ENCODE data around the gene PDE7B.

Gene PDE7B

GRCh38 chr6:136158971-136159370 is 307.5 kb downstream of the PDE7B start:
- no peak for DNase-seq

GRCh38 chr6:136160250-136160649 is 308.7 kb downstream of the PDE7B start:
- no peak for DNase-seq

- DNase-seq, result no peak
Observed at GRCh38 chr6:136161950-136162349, 310.4 kb downstream of the PDE7B start.

DNA sequence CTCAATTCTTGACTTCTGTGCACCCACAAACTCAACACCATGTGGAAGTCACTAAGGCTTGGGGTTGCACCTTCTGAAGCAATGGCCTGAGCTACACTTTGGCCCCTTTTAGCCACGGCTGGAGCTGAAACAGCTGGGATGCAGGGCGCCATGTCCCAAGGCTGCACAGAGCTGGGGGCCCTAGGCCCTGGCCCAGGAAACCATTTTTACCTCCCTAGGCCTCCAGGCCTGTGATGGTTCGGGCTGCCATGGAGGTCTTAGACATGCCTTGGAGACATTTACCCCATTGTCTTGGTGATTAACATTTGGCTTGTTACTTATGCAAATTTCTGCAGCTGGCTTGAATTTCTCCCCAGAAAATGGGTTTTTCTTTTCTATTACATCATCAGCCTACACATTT is 311.8 kb downstream of the PDE7B start:
- DNase-seq, result no peak

- no peak for DNase-seq
Observed at GRCh38 chr6:136166815-136167214, 315.3 kb downstream of the PDE7B start.

DNA sequence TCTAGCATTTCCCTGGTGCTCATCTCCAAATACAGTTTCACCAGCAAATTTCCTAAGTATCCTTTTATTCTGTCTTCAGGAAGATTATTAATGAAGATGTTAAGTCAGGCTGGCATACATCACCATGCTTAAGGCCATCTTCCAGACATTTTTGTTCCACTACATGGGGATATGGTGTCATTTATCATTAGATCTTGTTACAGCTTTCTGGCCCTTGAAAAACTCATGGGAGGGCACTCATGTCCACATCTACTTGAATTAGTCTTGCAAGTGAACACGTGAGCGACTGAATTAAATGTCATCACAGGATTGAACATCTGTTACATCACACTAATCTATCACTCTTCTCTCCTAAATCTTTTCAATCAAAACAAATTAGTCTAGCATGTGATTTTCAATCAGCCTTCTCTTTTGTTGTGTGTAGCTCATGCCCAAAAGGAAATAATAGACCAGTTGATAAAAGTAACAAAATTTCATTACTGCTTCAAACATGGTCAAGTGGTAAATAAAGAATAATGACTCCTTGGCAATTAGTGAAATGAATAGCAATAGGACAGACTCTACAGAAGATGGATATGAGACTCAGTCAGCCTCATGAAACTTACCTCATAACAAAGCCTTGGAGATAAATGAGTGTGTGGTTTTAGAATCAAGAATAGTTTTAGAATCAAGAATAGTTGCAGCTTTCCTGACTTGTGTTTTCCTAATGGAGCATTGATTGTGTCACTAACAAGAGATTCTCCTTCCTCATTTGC is 318.1 kb downstream of the PDE7B start:
- DNase-seq, result no peak

- no peak for DNase-seq
Observed at GRCh38 chr6:136171231-136171630, 319.7 kb downstream of the PDE7B start.

DNA sequence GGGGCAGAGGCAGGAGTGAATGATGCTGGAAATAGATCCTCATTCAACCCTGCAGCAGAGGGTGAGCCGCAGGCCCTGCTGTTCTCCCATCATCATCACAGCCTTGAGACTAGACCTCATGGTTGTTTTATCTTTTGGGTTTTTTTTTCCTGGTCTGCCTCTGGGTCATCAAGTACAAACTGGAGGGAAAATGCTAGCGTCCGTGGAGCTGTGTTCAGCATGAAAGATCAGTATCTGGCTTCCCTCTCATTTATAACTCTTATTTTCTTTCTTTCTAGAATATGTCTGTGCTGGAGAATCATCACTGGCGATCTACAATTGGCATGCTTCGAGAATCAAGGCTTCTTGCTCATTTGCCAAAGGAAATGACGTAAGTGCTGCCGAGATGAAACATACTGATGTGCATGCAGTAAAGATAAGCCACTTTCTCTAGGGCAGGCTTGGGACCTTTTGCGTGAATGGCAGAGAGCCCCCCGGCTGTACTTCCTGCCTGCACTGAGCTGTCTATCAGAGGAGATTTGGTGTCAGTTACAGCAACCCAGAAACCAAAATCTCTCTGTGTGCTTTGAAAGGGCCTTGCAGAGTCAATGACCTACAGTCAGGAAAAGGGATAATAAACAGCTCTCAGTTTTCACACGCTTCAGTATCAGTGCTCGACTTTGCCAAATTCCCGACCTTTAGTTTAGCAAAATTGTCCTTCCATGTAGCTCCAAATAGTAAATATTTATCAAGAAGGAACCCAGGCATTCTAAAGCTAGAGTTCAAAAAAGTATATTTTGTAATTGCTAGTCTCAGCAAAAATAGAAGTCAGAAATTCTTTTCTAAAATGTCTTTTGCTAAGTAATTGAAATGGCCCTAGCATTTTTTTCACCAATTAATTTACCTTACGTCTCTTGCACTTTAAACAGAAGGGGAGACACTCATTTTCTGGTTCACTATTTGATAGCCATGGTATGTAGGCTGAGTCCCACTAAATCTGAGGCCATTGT is 322.3 kb downstream of the PDE7B start:
- DNase-seq, result no peak

GRCh38 chr6:136174510-136174909 is 323.0 kb downstream of the PDE7B start:
- no peak for DNase-seq

GRCh38 chr6:136175873-136176272 is 324.4 kb downstream of the PDE7B start:
- no peak for DNase-seq

GRCh38 chr6:136178749-136179148 is 327.2 kb downstream of the PDE7B start:
- DNase-seq, result no peak

DNA sequence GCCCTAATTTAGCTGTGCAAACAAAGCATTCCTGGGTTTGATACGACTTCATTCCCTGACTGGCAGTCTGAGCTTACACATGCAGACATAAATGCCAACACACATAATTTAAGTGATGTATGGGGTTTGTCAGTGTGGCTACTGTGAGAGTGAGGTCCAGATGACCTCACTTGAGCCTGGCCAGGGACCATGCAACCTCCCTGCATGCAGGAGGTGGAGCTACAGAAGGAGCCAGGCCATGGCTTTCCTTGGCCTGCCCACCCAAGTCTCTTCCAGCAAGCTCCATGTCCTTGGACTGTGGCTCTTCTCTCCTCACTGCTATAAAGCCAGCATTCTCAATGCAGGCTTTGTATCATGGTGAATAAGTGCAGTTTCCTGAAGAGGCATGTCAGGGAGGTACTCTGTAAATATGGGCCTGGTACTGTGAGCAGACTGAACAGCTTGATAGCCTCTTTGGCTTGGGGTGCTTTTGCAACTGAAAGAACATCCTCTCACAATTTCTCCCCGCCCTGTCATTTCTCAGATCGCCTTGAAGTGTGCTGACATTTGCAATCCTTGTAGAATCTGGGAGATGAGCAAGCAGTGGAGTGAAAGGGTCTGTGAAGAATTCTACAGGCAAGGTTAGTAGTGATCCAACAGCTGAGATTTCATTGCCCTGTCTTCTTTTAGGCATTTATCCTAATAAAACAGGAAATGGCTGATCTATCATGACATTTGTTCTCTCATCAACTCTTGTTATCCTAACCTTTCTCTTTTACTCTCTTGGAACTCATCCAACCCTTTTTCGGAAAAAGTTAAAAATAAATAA is 329.4 kb downstream of the PDE7B start:
- no peak for DNase-seq

- no peak for DNase-seq
Observed at GRCh38 chr6:136181512-136181833, 330.0 kb downstream of the PDE7B start.

DNA sequence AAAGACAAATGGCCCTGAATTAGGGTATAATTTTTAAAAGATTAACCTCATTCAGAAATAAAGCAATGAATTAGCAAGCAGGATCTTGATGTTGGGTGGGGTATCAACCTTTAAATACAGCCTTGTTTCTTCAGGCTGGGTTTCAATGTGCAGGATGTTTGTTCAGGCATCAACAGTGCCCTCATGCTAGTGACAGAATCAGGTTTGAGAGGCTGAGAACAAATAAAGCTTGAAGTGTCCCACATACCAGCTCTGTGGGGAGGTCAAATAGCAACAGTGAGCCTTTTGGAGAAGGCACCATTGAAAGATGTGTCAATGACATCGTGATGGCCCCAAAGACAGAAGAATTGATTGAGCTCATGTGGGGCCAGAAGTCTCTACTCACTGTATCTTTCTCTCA is 330.4 kb downstream of the PDE7B start:
- DNase-seq, result no peak

GRCh38 chr6:136184738-136185137 is 333.2 kb downstream of the PDE7B start:
- no peak for DNase-seq

- DNase-seq, result no peak
Observed at GRCh38 chr6:136186363-136186762, 334.9 kb downstream of the PDE7B start.

GRCh38 chr6:136188486-136188885 is 337.0 kb downstream of the PDE7B start:
- no peak for DNase-seq

GRCh38 chr6:136189104-136189503 is 337.6 kb downstream of the PDE7B start:
- DNase-seq, result no peak

GRCh38 chr6:136191606-136192312 is 340.3 kb downstream of the PDE7B start:
- DNase-seq, result no peak

DNA sequence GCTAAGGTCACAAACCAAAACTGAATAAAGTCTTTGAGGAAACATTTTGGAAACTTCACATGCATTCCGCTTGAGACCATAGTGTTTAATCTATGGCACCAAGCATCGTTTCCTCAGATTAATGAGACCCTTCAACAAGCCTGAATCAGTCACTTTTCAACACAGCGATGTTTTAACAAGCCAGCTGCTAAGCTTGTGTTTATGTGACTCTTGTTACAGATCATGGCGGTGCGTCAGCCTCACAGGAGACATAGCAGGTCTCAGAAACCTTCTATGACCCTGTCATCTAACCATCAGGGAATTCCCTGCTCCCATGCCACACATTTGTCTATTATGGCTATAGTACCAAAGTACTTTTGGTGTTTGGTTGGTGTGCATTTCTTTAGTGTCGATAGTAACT is 341.4 kb downstream of the PDE7B start:
- DNase-seq, result no peak

DNA sequence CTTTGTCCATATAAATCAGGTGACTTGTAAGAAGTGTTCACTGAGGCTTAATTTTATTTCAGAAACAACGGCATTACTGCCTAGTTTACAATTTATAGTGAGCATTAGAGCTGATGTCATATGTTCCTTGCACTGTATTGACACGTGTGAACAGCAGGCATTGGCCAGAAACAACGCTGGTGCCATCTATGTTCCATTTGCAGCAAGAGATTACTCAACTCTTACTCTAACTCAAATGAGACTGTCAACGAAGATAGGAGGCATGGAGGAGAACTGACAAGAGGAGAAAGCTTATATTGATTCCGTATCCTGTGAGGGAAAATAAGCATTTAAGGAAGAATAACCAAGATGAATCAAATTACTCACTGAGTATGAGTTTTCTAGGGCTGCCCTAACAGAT is 350.2 kb downstream of the PDE7B start:
- no peak for DNase-seq

DNA sequence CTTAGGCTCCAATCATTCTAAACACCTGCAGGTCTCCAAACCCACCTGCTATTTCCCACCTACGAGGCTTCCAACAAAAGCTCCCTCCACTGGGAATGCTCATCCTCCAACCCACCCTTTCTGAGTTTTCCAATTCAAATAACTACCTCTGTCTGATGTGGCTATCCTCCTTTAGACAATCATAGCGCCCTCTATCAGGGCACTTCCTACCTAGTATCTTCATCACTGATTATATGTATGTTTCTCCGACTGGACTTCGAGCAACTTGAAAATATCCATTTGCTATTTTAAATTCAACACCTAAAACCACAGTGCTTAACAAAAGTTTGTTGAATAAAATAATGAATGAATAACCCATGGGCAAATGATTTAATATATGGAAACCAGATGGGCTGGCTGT is 357.3 kb downstream of the PDE7B start:
- DNase-seq, result no peak

DNA sequence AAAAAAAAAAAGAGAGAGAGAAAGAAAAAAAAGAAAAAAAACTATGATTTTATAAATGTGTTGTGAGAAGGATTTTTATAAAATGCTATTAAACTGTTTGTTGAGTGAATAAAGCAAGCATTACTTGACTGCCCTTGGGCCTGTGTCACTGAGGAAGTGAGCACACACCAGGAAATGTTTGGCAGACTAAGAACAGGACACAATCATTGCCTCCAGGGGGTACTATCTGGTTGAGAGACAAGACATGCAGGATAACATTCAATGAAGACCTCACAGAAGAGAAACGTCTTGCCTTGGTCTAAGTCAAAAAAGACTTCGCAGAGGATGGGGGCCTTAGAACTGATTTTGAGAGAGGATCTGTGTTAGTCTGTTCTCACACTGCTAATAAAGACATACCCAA is 358.0 kb downstream of the PDE7B start:
- DNase-seq, result no peak

Data from effector CD8-positive, alpha-beta T cell (primary cell).